ENCODE data around the gene SF1. TPM values are rescaled to one million over a fixed set of nuclear protein-coding genes. Genes with fewer than 3 reads are reported as not detected.
A peak's percentile ranks its signal among the peaks of the same experiment; 100 is the strongest.

SF1 gene
- total RNA-seq, 1 experiment from 2014 or later, result 360 TPM

GRCh38 chr11:64744544-64745188 is 33.7 kb downstream of the SF1 start:
- Histone ChIP-seq H3K4me1 (ENCODE audit: control insufficient read depth, insufficient read depth, low read length) (peaks cover 13% of the 10 kb centered on the region), H3K27me3 (ENCODE audit: control insufficient read depth, insufficient read depth, low read length) (no peaks in the 10 kb centered on the region), H3K4me3 (ENCODE audit: low read depth in 2 of 2, low read length in 2 of 2) (peak overlapping the region; percentile 39 to 71), H3K27ac (ENCODE audit: low read length) (no peak overlapping the region), H3K36me3 (ENCODE audit: control insufficient read depth, insufficient read depth, low read length) (no peaks in the 10 kb centered on the region; the same call in 1 of the 2 replicates), H3K9me3 (ENCODE audit: control insufficient read depth, insufficient read depth, low read depth, low read length) (no peaks in the 10 kb centered on the region)
- in situ Hi-C loops (cut with HindIII; ENCODE audit: low pct_unique_long_range_greater_than_20kb, low sequenced_read_pairs), result no loop called here
- BruUV-seq (replicated peaks), result no TSS peak
- ATAC-seq (no peak), DNase-seq (ENCODE audit: low read depth, low spot score) (no peak)
- intact Hi-C loops (cut with micrococcal nuclease; ENCODE audit: unreplicated experiment), result no loop called here
- no peak for TF ChIP-seq SIN3A (IDR thresholded peaks at IDR 0.05; ENCODE audit: borderline replicate concordance, insufficient read depth, low read depth, low read length)
- TF ChIP-seq REST (IDR thresholded peaks at IDR 0.05; ENCODE audit: insufficient read depth in 1 of 2, low read depth in 2 of 2, low read length in 1 of 2), result no peak
- TF ChIP-seq POLR2AphosphoS5 (IDR thresholded peaks at IDR 0.05; ENCODE audit: low read depth, low read length), result no peak
- ChIA-PET POLR2A (no interaction called here), CTCF (interaction anchor here (1.7 kb wide), 1 partner anchor 16 kb away, joined by 7 read pairs; the partner anchor contains the start of gene PYGM)

GRCh38 chr11:64743591-64744543 is 34.5 kb downstream of the SF1 start, which contains the start of gene RASGRP2:
Gene RASGRP2, minus strand, starts transcription at chr11:64744142. Its CDS starts 1,276 bp downstream, at chr11:64742866.
- no peak for DNase-seq (ENCODE audit: low read depth, low spot score)

More at GRCh38 chr11:64743591-64744543, 34.5 kb downstream of the SF1 start, which contains the start of gene RASGRP2:
- in situ Hi-C loops (cut with HindIII; ENCODE audit: low pct_unique_long_range_greater_than_20kb, low sequenced_read_pairs), result no loop called here
- ChIA-PET CTCF (interaction anchor here (0.6 to 1.7 kb wide), 3 partner anchors 11 to 35 kb away, joined by 3 to 7 read pairs (median 4); partner anchors contain the start of genes PYGM and SF1), POLR2A (no interaction called here)
- Histone ChIP-seq H3K36me3 (ENCODE audit: control insufficient read depth, insufficient read depth, low read length) (no peaks in the 10 kb centered on the region; the same call in 1 of the 2 replicates), H3K4me1 (ENCODE audit: control insufficient read depth, insufficient read depth, low read length) (peaks cover 13% of the 10 kb centered on the region), H3K4me3 (ENCODE audit: low read depth in 2 of 2, low read length in 2 of 2) (peak within 1 kb of the TSS; percentile 43 to 71), H3K9me3 (ENCODE audit: control insufficient read depth, insufficient read depth, low read depth, low read length) (no peaks in the 10 kb centered on the region), H3K27me3 (ENCODE audit: control insufficient read depth, insufficient read depth, low read length) (no peaks in the 10 kb centered on the region), H3K27ac (ENCODE audit: low read length) (peak within 1 kb of the TSS; percentile 68; the same call in 1 of the 2 replicates)
- TF ChIP-seq CTCF (IDR thresholded peaks at IDR 0.05), result peak; percentile 84
- TF ChIP-seq TCF7L2 (IDR thresholded peaks at IDR 0.05; ENCODE audit: low read depth, low read length), result no peak
- TF ChIP-seq POLR2AphosphoS5 (IDR thresholded peaks at IDR 0.05; ENCODE audit: low read depth, low read length), result no peak
- TF ChIP-seq REST (IDR thresholded peaks at IDR 0.05; ENCODE audit: insufficient read depth in 1 of 2, low read depth in 2 of 2, low read length in 1 of 2), result 0 out of 4 replicates have a peak, but pooled peaks of 1 of the 2 experiments have one; percentile 13
- TF ChIP-seq SIN3A (IDR thresholded peaks at IDR 0.05; ENCODE audit: borderline replicate concordance, insufficient read depth, low read depth, low read length), result 0 out of 2 replicates have a peak, but pooled peaks have one; percentile 44
- peak; percentile 64 for ATAC-seq
- no TSS peak for BruUV-seq (replicated peaks)
- intact Hi-C loops (cut with micrococcal nuclease; ENCODE audit: unreplicated experiment), result no loop called here
